ENCODE measurements around the gene GRID2. TPM values are rescaled to one million over a fixed set of nuclear protein-coding genes. Genes with fewer than 3 reads are reported as not detected.

GRID2 gene
- polyA plus RNA-seq, 1 donor from 2014 or later, result 14.9 TPM

GRCh38 chr4:93029769-93030168 is 726.0 kb downstream of the GRID2 start:
- Histone ChIP-seq H3K9me2 (ENCODE audit: insufficient read depth, low read length) (no peaks in the 10 kb centered on the region), H3K4me2 (ENCODE audit: low read length) (no peak overlapping the region), H3F3A (ENCODE audit: insufficient read depth, low read length, poor library complexity, severe bottlenecking) (no peaks in the 10 kb centered on the region), H4K20me1 (ENCODE audit: insufficient read depth) (no peaks in the 10 kb centered on the region), H3K27me3 (ENCODE audit: insufficient read depth, low read depth, low read length) (no peaks in the 10 kb centered on the region), H3K9ac (ENCODE audit: low read length) (no peak overlapping the region), H3K4me3 (ENCODE audit: low read length) (no peak overlapping the region), H3K79me2 (replicated peaks; ENCODE audit: insufficient read depth, low read length) (no peaks in the 10 kb centered on the region), H3K9me3 (ENCODE audit: low read length) (no peaks in the 10 kb centered on the region), H2AFZ (ENCODE audit: low read depth, low read length) (no peak overlapping the region), H3K36me3 (ENCODE audit: insufficient read depth, low read length) (no peaks in the 10 kb centered on the region), H3K27ac (ENCODE audit: low read length) (no peak overlapping the region)
- TF ChIP-seq RAD21 (conservative IDR thresholded peaks at IDR 0.05), result no peak
- TF ChIP-seq EP300 (conservative IDR thresholded peaks at IDR 0.05; ENCODE audit: poor library complexity, severe bottlenecking), result no peak
- no peak for TF ChIP-seq CTCF (IDR thresholded peaks at IDR 0.05; ENCODE audit: poor library complexity, severe bottlenecking)
- no peak for TF ChIP-seq POLR2AphosphoS5 (IDR thresholded peaks at IDR 0.05)
- TF ChIP-seq, protein P1, sequence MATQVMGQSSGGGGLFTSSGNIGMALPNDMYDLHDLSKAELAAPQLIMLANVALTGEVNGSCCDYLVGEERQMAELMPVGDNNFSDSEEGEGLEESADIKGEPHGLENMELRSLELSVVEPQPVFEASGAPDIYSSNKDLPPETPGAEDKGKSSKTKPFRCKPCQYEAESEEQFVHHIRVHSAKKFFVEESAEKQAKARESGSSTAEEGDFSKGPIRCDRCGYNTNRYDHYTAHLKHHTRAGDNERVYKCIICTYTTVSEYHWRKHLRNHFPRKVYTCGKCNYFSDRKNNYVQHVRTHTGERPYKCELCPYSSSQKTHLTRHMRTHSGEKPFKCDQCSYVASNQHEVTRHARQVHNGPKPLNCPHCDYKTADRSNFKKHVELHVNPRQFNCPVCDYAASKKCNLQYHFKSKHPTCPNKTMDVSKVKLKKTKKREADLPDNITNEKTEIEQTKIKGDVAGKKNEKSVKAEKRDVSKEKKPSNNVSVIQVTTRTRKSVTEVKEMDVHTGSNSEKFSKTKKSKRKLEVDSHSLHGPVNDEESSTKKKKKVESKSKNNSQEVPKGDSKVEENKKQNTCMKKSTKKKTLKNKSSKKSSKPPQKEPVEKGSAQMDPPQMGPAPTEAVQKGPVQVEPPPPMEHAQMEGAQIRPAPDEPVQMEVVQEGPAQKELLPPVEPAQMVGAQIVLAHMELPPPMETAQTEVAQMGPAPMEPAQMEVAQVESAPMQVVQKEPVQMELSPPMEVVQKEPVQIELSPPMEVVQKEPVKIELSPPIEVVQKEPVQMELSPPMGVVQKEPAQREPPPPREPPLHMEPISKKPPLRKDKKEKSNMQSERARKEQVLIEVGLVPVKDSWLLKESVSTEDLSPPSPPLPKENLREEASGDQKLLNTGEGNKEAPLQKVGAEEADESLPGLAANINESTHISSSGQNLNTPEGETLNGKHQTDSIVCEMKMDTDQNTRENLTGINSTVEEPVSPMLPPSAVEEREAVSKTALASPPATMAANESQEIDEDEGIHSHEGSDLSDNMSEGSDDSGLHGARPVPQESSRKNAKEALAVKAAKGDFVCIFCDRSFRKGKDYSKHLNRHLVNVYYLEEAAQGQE (IDR thresholded peaks at IDR 0.05; ENCODE audit: borderline replicate concordance), result no peak
- TF ChIP-seq MXI1 (conservative IDR thresholded peaks at IDR 0.05; ENCODE audit: poor library complexity, severe bottlenecking), result no peak
- no peak for TF ChIP-seq EZH2 (IDR thresholded peaks at IDR 0.05; ENCODE audit: borderline replicate concordance, insufficient read depth, low read length, poor library complexity, severe bottlenecking)
- TF ChIP-seq SMC3 (conservative IDR thresholded peaks at IDR 0.05; ENCODE audit: poor library complexity), result no peak
- TF ChIP-seq TAF1 (IDR thresholded peaks at IDR 0.05; ENCODE audit: low read depth), result no peak

- Histone ChIP-seq H3F3A (ENCODE audit: insufficient read depth, low read length, poor library complexity, severe bottlenecking) (no peaks in the 10 kb centered on the region), H2AFZ (ENCODE audit: low read depth, low read length) (no peak overlapping the region), H3K4me2 (ENCODE audit: low read length) (no peak overlapping the region), H3K27me3 (ENCODE audit: insufficient read depth, low read depth, low read length) (no peaks in the 10 kb centered on the region), H3K4me3 (ENCODE audit: low read length) (no peak overlapping the region), H3K27ac (ENCODE audit: low read length) (no peak overlapping the region), H3K9me2 (ENCODE audit: insufficient read depth, low read length) (no peaks in the 10 kb centered on the region), H3K9me3 (ENCODE audit: low read length) (no peaks in the 10 kb centered on the region), H3K9ac (ENCODE audit: low read length) (no peak overlapping the region), H3K36me3 (ENCODE audit: insufficient read depth, low read length) (no peaks in the 10 kb centered on the region), H3K79me2 (replicated peaks; ENCODE audit: insufficient read depth, low read length) (no peaks in the 10 kb centered on the region), H4K20me1 (ENCODE audit: insufficient read depth) (no peaks in the 10 kb centered on the region)
- TF ChIP-seq EZH2 (IDR thresholded peaks at IDR 0.05; ENCODE audit: borderline replicate concordance, insufficient read depth, low read length, poor library complexity, severe bottlenecking), result no peak
- TF ChIP-seq CTCF (IDR thresholded peaks at IDR 0.05; ENCODE audit: poor library complexity, severe bottlenecking), result no peak
- no peak for TF ChIP-seq EP300 (conservative IDR thresholded peaks at IDR 0.05; ENCODE audit: poor library complexity, severe bottlenecking)
- TF ChIP-seq RAD21 (conservative IDR thresholded peaks at IDR 0.05), result no peak
- no peak for TF ChIP-seq MXI1 (conservative IDR thresholded peaks at IDR 0.05; ENCODE audit: poor library complexity, severe bottlenecking)
- TF ChIP-seq SMC3 (conservative IDR thresholded peaks at IDR 0.05; ENCODE audit: poor library complexity), result no peak
- no peak for TF ChIP-seq POLR2AphosphoS5 (IDR thresholded peaks at IDR 0.05)
- TF ChIP-seq TAF1 (IDR thresholded peaks at IDR 0.05; ENCODE audit: low read depth), result no peak
- TF ChIP-seq, protein P1 (IDR thresholded peaks at IDR 0.05; ENCODE audit: borderline replicate concordance), result no peak
These were observed 726.9 kb downstream of the GRID2 start for GRCh38 chr4:93030670-93031069.

All from neural cell (in vitro differentiated cells).